Astrocyte of the spinal cord (primary cell): ENCODE measurements around the gene CCIN.

ENCODE experiments used
- DNase-seq: peaks from one replicate; pipeline ENCODE4 v3.0.0; 2011; ENCODE audit warnings: low read depth, low spot score
- H3K4me3 ChIP-seq: 2 replicates; pipeline ENCODE4 v1.5.1; 2011; ENCODE audit warnings: low read depth, mild to moderate bottlenecking, low read length, moderate library complexity
- in situ Hi-C: cut with HindIII; loops from 2 replicates; pipeline ENCODE4 v1.10.0; 2017; ENCODE audit warnings: low sequenced_read_pairs
- TF ChIP-seq, protein P1 (sequence below): IDR thresholded peaks from 2 replicates; pipeline ENCODE4 v1.5.1; 2012; ENCODE audit warnings: low read depth, mild to moderate bottlenecking, low read length, inconsistent platforms

CCIN gene

DNA sequence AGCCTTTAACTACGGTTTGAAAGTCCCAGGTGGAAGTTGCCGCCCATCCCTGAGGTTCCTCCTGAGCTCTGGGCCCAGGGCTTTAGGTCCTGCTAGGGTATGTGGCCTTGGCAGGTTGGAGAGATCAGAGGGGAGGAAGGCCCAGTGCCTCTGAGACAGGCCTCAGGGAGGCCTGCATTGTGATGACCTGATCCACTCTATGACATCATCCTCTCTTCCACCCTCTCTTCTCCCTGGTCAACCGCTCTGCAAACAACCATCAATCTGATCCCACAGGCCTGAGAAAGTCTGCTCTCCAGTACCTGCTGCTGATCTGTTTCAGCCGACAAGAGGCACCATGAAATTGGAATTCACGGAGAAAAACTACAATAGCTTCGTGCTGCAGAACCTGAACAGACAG is at the start of gene CCIN:
TSS of gene CCIN (plus strand) at position 223 of the 400 bp plus-strand sequence. CDS start at position 338, 115 bp downstream.
- in situ Hi-C loops: no loop called here
- no peak within 1 kb of the TSS for H3K4me3 ChIP-seq
- DNase-seq: no peak
- TF ChIP-seq, protein P1, sequence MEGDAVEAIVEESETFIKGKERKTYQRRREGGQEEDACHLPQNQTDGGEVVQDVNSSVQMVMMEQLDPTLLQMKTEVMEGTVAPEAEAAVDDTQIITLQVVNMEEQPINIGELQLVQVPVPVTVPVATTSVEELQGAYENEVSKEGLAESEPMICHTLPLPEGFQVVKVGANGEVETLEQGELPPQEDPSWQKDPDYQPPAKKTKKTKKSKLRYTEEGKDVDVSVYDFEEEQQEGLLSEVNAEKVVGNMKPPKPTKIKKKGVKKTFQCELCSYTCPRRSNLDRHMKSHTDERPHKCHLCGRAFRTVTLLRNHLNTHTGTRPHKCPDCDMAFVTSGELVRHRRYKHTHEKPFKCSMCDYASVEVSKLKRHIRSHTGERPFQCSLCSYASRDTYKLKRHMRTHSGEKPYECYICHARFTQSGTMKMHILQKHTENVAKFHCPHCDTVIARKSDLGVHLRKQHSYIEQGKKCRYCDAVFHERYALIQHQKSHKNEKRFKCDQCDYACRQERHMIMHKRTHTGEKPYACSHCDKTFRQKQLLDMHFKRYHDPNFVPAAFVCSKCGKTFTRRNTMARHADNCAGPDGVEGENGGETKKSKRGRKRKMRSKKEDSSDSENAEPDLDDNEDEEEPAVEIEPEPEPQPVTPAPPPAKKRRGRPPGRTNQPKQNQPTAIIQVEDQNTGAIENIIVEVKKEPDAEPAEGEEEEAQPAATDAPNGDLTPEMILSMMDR: no peak

DNA sequence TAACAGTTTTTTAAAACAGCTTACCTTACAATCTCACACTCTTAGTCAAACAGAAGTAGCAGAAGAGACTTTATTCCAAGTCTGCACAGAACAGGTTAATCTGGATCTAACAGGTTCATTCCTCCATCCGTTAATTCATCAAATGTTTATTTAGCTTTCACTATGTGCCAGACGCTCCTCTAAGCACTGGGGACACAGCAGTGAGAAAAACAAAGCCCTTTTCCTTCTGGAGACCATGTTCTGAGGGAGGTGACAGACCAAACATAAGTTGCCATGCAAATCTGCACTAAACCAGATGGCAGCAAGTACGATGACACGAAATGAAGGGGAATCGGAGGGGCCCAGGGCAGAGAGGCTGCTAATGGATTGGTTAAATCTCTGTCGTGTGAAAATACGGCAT is 49.7 kb upstream of the CCIN start:
- DNase-seq: no peak
- in situ Hi-C loops: no loop called here
- no peak overlapping the region for H3K4me3 ChIP-seq
- TF ChIP-seq, protein P1: no peak

DNA sequence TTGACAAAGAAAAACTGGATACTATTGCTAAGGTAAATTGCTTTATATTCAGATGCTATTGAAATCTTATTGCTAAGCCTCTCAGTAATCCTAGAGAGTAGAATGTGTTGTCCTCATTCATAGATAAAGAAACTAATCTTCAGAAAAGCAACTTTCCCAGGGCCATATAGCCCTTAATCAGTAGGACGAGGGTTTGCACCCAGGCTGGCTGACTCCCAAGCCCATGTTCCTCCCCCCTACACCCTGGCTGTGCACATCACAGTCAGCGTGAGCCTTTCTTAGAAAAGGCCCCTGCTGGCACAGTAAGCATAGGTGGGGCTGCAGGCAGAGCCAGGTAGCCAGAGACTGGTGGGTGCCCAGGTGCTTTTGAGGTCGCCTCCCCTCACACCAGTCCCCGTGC is 48.5 kb upstream of the CCIN start:
- TF ChIP-seq, protein P1: no peak
- no peak overlapping the region for H3K4me3 ChIP-seq
- no peak for DNase-seq
- in situ Hi-C loops: no loop called here

DNA sequence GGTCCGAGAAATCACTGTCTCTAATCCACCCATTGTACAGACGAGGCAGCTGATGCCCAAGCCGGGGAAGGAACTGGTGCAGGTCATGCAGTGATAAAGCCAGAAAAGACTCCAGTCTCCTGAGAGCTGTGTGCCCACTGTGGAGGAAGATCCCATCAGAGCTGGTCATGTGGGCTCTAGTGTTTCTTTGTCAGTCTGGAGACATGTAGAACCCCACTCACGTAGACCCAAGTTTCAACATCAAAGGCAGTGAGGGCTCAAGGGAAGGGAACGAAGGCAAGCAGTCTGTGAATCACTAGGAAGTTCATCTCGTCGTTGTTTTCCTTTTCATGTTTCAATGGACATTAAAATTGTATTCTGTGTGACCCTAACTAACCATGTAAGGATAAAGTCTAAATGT is 47.2 kb upstream of the CCIN start:
- TF ChIP-seq, protein P1: no peak
- in situ Hi-C loops: no loop called here
- DNase-seq: no peak

DNA sequence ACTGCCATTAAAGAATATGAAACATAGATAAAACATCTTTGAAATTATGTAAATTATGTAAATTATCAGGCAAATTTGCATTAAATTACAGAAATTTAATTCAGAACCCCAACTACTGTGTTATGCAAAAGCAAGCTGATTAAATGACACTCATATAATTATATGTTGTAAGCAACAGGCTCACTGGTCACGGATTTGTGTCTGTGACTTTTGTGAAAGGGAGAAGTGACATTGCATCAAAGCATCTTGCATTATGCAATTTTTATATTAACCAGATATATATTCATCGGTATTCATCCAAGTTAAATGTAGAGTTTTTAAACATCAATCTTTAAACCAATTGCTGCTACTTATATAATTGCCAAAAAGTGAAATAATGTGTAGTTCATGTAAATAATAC is 45.7 kb upstream of the CCIN start:
- in situ Hi-C loops: no loop called here
- no peak overlapping the region for H3K4me3 ChIP-seq
- DNase-seq: no peak
- TF ChIP-seq, protein P1: no peak

More for the DNA sequence above, 47.2 kb upstream of the CCIN start:
- H3K4me3 ChIP-seq: no peak overlapping the region

DNA sequence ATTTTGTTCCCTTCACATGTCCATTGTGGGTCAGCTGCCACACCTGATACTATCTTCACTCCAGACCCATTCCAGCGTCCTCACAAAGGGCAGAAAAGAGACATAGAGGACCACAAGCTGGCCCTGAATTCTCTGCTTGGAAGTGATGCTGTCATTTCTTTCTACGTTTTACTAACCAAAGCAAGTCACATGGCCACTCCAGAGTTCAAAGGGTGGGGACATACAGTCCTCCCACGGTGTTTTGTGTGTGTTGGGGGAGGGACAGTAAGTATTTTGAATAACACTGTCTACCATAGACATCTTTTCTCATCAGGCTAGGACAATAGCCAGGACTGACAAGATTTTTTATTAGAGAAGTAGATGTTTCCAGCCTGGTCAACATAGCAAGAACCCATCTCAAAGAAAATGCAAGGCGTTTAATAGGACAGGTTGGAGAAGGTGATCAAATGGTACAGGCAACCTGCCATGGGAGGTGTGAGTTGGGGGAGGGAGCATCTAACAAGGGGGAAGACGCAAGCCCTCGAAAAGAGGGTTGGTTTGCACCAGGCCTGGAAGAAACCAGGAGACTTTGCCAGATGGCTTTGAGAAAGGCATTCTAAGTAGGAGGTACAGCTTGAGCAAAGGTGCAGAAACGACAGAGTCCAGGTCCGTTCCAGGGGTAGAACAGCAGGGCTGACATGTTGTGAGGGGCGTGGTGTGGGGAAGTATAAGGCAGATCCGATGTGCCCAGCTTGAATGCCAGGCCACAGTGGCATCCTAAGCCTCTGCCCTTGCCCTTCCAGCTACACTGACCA is 43.9 kb upstream of the CCIN start:
- H3K4me3 ChIP-seq: no peak overlapping the region
- DNase-seq: no peak
- TF ChIP-seq, protein P1: no peak
- in situ Hi-C loops: no loop called here
